Ishikawa (cell line): ENCODE results near the gene CCNDBP1.
A peak's percentile ranks its signal among the peaks of the same experiment; 100 is the strongest.

ENCODE experiments used
- CEBPB ChIP-seq: IDR thresholded peaks from 2 replicates; pipeline ENCODE4 v1.6.1; 2012
- CREB1 ChIP-seq: IDR thresholded peaks from 2 replicates; pipeline ENCODE4 v1.6.1; 2012; ENCODE audit warnings: low read depth
- EGR1 ChIP-seq: IDR thresholded peaks from 2 replicates; pipeline ENCODE4 v1.6.1; 2012
- EP300 ChIP-seq: IDR thresholded peaks from 2 replicates; pipeline ENCODE4 v1.6.1; 2012; ENCODE audit warnings: borderline replicate concordance
- FOXM1 ChIP-seq: IDR thresholded peaks from 2 replicates; pipeline ENCODE4 v1.6.1; 2012; ENCODE audit warnings: low read depth, borderline replicate concordance
- MAX ChIP-seq: IDR thresholded peaks from 2 replicates; pipeline ENCODE4 v1.6.1; 2012
- NFIC ChIP-seq: IDR thresholded peaks from 2 replicates; pipeline ENCODE4 v1.6.1; 2012
- RAD21 ChIP-seq: IDR thresholded peaks from 2 replicates; pipeline ENCODE4 v1.6.1; 2012; ENCODE audit warnings: low read depth
- REST ChIP-seq: IDR thresholded peaks from 2 replicates; pipeline ENCODE4 v1.6.1; 2012; ENCODE audit warnings: low read depth, mild to moderate bottlenecking
- TAF1 ChIP-seq: IDR thresholded peaks from 2 replicates; pipeline ENCODE4 v1.6.1; 2012; ENCODE audit warnings: low read depth, mild to moderate bottlenecking
- TCF12 ChIP-seq: IDR thresholded peaks from 2 replicates; pipeline ENCODE4 v1.6.1; 2012; ENCODE audit warnings: low read depth
- TEAD4 ChIP-seq: IDR thresholded peaks from 2 replicates; pipeline ENCODE4 v1.6.1; 2012
- USF1 ChIP-seq: IDR thresholded peaks from 2 replicates; pipeline ENCODE4 v1.6.1; 2012
- YY1 ChIP-seq: IDR thresholded peaks from 2 replicates; pipeline ENCODE4 v1.6.1; 2012; ENCODE audit warnings: low read depth
- ZBTB7A ChIP-seq: IDR thresholded peaks from 2 replicates; pipeline ENCODE4 v1.6.1; 2012; ENCODE audit warnings: low read depth

CCNDBP1 gene

GRCh38 chr15:43186003-43186353, 775 bp downstream of the CCNDBP1 start:
- TF ChIP-seq REST: no peak
- no peak for TF ChIP-seq FOXM1
- TF ChIP-seq NFIC: no peak
- no peak for TF ChIP-seq TEAD4
- TF ChIP-seq CREB1: no peak
- no peak for TF ChIP-seq TCF12

GRCh38 chr15:43187544-43188155, 2.4 kb downstream of the CCNDBP1 start:
- TF ChIP-seq EP300: no peak
- TF ChIP-seq TCF12: no peak
- no peak for TF ChIP-seq USF1
- peak; percentile 67 for TF ChIP-seq RAD21

- no peak for TF ChIP-seq MAX
- TF ChIP-seq YY1: no peak
- no peak for TF ChIP-seq FOXM1
- TF ChIP-seq NFIC: no peak
- TF ChIP-seq ZBTB7A: no peak
- no peak for TF ChIP-seq REST
- TF ChIP-seq TEAD4: no peak
- no peak for TF ChIP-seq TCF12
- TF ChIP-seq EGR1: no peak
- TF ChIP-seq RAD21: no peak
- TF ChIP-seq CREB1: no peak
- TF ChIP-seq EP300: no peak
- no peak for TF ChIP-seq CEBPB
- TF ChIP-seq USF1: no peak
- no peak for TF ChIP-seq TAF1
Observed at GRCh38 chr15:43189296-43189695, 4.1 kb downstream of the CCNDBP1 start.

GRCh38 chr15:43190178-43190577, 5.0 kb downstream of the CCNDBP1 start:
- TF ChIP-seq RAD21 (no peak), TEAD4 (0 out of 2 replicates have a peak, but pooled peaks have one; percentile 39), NFIC (peak; percentile 62; the same call in 1 of the 2 replicates)

GRCh38 chr15:43193710-43194109, 8.5 kb downstream of the CCNDBP1 start:
- TF ChIP-seq TAF1: no peak
- TF ChIP-seq REST: no peak
- no peak for TF ChIP-seq TCF12
- TF ChIP-seq MAX: no peak
- TF ChIP-seq CREB1: no peak
- TF ChIP-seq EGR1: no peak
- TF ChIP-seq FOXM1: no peak
- no peak for TF ChIP-seq EP300
- no peak for TF ChIP-seq CEBPB
- no peak for TF ChIP-seq NFIC
- no peak for TF ChIP-seq USF1
- TF ChIP-seq ZBTB7A: no peak
- no peak for TF ChIP-seq RAD21
